NCI-H1930 (cell line): ENCODE measurements around the gene OVOL3.
A peak's percentile ranks its signal among the peaks of the same experiment; 100 is the strongest.

Experiments
- DNase-seq, 2 experiments: peaks; one replicate each; lab custom pipeline; 2025; lab: John Stamatoyannopoulos, UW

OVOL3 gene

GRCh38 chr19:36100476-36100875 is 10.5 kb upstream of the OVOL3 start:
- DNase-seq = no peak

GRCh38 chr19:36101550-36102327 is 9.2 kb upstream of the OVOL3 start:
- no peak for DNase-seq

- DNase-seq = no peak
Measured at GRCh38 chr19:36103040-36103626, 7.8 kb upstream of the OVOL3 start.

- no peak for DNase-seq
Measured at GRCh38 chr19:36103842-36104552, 6.9 kb upstream of the OVOL3 start.

GRCh38 chr19:36106441-36106840 is 4.5 kb upstream of the OVOL3 start:
- no peak for DNase-seq

- no peak for DNase-seq
Measured at GRCh38 chr19:36106991-36107390, 4.0 kb upstream of the OVOL3 start.

GRCh38 chr19:36108684-36109083 is 2.3 kb upstream of the OVOL3 start:
- no peak for DNase-seq

GRCh38 chr19:36111200-36111539 is 227 bp downstream of the OVOL3 start:
- DNase-seq = no peak

GRCh38 chr19:36112678-36113077 is 1.7 kb downstream of the OVOL3 start:
- no peak for DNase-seq

- no peak for DNase-seq
Measured at GRCh38 chr19:36113425-36113824, 2.5 kb downstream of the OVOL3 start.

- peak in 1 of 2 experiments; percentile 15 for DNase-seq
Measured at GRCh38 chr19:36113894-36114720, 3.2 kb downstream of the OVOL3 start.

GRCh38 chr19:36114721-36115452 is 3.9 kb downstream of the OVOL3 start, which contains the start of gene POLR2I:
Gene POLR2I (minus strand): TSS chr19:36114875. CDS start chr19:36114856, 19 bp downstream.
- DNase-seq = peak; percentile 99 to 100

GRCh38 chr19:36115453-36116343 is 4.8 kb downstream of the OVOL3 start, which contains the start of gene TBCB:
Gene TBCB (plus strand): TSS chr19:36115468. CDS start chr19:36115561, 93 bp downstream.
- peak in 1 of 2 experiments; percentile 82 for DNase-seq

GRCh38 chr19:36116344-36116637 is 5.3 kb downstream of the OVOL3 start:
- DNase-seq = no peak

GRCh38 chr19:36120092-36120983 is 9.4 kb downstream of the OVOL3 start:
- no peak for DNase-seq

GRCh38 chr19:36120984-36121358 is 10.0 kb downstream of the OVOL3 start:
- DNase-seq = no peak

- no peak for DNase-seq
Measured at GRCh38 chr19:36121486-36122124, 10.7 kb downstream of the OVOL3 start.

- DNase-seq = no peak
Measured at GRCh38 chr19:36125557-36125956, 14.6 kb downstream of the OVOL3 start.

GRCh38 chr19:36128392-36128736 is 17.4 kb downstream of the OVOL3 start:
- peak in 1 of 2 experiments; percentile 39 for DNase-seq
